Lower leg skin (tissue), 4 donors: Measurements from ENCODE around the gene IMMP2L. TPM values are rescaled to one million over a fixed set of nuclear protein-coding genes. Genes with fewer than 3 reads are reported as not detected.

ENCODE experiments used
- DNase-seq, 2 donors: peaks; one replicate each; pipeline ENCODE4 v3.0.0-alpha.2; 2019; ENCODE audit warnings: low spot score in 2 of 2
- H3K4me3 ChIP-seq: fragments of 200-600 bp; sonication (generic); 2 replicates; pipeline ENCODE4 v1.5.1; 2017; ENCODE audit warnings: mild to moderate bottlenecking, low read depth; ENCODE audit not compliant: poor library complexity, severe bottlenecking
- CTCF ChIP-seq, 3 donors: fragments of 450-650 bp; IDR thresholded peaks; one replicate each; pipeline ENCODE4 v1.5.1; 2016; ENCODE audit warnings: antibody characterized with exemption in 3 of 3, mild to moderate bottlenecking in 3 of 3, moderate library complexity in 2 of 3
- POLR2A ChIP-seq, 2 donors: fragments of 450-650 bp; IDR thresholded peaks; one replicate each; pipeline ENCODE4 v1.6.1; 2016 to 2017; ENCODE audit warnings: antibody characterized with exemption in 2 of 2, mild to moderate bottlenecking in 1 of 2, moderate library complexity in 1 of 2
- WGBS, 2 donors: methylation state at CpG; one replicate each; pipeline ENCODE4 v1.1.5; 2018; 5-methylcytosine and 5-hydroxymethylcytosine counted together
- intact Hi-C: fragments of 100-400 bp; cut with DNase I; formaldehyde crosslinking; loops from one replicate; pipeline ENCODE4 v1.15.0; 2023; ENCODE audit warnings: low total_unique reads
- total RNA-seq, 4 donors: library from RNA; depleted of rRNA; stranded (reverse); fragments of >200 nt; gene quantifications; one replicate each; pipeline ENCODE4 v1.1.0, GENCODE V29; 2016

IMMP2L gene
- total RNA-seq, 4 donors from 2014 or later, result 13.6 to 16.8 (median 16.4) TPM

DNA sequence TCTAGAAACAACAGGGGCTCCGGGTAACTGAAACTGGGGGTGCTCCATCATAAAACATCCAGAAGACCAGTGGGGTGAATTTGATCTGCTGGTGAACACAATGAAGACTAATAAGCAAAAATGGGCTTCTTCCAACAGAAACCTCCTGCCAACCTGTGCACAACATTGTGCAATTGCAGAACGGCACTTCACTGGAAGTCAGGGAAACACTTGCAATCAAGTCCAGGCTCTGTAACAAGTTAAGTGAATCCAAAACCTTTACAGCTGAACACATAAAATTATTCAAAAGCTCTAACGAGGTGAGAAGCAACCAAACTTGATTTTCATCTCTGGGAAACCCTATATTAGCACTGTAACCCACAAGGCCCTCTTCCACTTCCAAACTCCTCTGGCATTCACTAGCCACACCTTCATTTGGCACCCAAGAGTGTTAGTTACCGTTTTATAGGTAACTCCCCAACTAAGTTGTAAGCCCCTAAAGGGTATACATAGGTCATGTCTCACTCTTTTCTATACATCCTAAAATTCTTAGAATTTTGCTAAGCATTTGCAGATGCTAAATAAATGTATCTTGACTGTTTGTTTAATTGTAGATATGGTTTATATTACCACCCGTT, 22.0 kb downstream of the IMMP2L start:
- 55 to 68% methylated on average over 5 of the region's 5 CpGs for WGBS, 2 donors
- intact Hi-C loops, result no loop called here
- TF ChIP-seq CTCF (IDR thresholded peaks at IDR 0.05), result no peak
- TF ChIP-seq POLR2A (IDR thresholded peaks at IDR 0.05), result no peak
- DNase-seq, result no peak
- H3K4me3 ChIP-seq, result no peak overlapping the region

- no peak for TF ChIP-seq CTCF (IDR thresholded peaks at IDR 0.05)
- no peak for TF ChIP-seq POLR2A (IDR thresholded peaks at IDR 0.05)
- intact Hi-C loops, result no loop called here
These were observed 25.2 kb downstream of the IMMP2L start for GRCh38 chr7:111537134-111537533.

DNA sequence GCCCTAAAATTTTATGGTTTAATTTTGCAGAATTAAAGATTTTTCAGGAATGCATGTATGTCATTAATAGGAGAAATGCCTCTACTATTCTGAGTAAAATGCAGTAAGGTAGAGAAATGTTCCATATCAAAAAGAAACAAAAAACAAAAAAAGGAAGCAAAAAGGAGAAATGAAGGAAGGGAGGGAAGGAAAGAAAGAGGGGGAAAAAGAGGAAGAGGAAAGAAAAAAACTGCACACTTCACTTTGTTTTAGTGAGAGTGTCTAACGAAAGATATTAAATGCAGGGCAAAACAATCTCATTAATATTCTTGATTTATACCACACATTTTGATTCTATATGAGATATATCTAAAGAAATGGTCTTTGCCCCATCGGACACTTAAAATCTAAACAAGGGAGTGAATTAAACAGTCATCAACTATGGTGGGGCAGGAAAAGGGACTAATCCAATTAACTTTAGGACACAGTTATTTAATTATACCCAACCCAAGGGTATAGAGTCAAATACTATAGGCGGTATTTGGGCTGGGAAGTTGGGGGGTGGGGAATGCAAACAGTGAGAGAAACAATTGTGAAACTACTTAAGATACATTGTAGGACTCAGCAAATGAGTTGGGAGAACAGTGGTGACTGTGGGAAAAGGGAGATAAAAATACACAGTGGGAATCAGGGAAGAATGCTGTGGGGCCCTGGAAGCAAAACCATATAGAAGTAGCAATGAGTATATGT, 27.0 kb downstream of the IMMP2L start:
- DNase-seq, result no peak
- WGBS, 2 donors, result 89 to 92% methylated on average over 3 of the region's 3 CpGs
- intact Hi-C loops, result no loop called here
- H3K4me3 ChIP-seq, result no peak overlapping the region
- no peak for TF ChIP-seq CTCF (IDR thresholded peaks at IDR 0.05)
- TF ChIP-seq POLR2A (IDR thresholded peaks at IDR 0.05), result no peak

More at GRCh38 chr7:111537134-111537533, 25.2 kb downstream of the IMMP2L start:
- WGBS, 2 donors, result 80 to 92% methylated on average over 1 of the region's 1 CpG
- DNase-seq, result no peak
- no peak overlapping the region for H3K4me3 ChIP-seq

- H3K4me3 ChIP-seq, result no peak overlapping the region
- no peak for TF ChIP-seq POLR2A (IDR thresholded peaks at IDR 0.05)
- intact Hi-C loops, result no loop called here
- DNase-seq, result no peak
These were observed 29.7 kb downstream of the IMMP2L start for GRCh38 chr7:111532625-111533024.

DNA sequence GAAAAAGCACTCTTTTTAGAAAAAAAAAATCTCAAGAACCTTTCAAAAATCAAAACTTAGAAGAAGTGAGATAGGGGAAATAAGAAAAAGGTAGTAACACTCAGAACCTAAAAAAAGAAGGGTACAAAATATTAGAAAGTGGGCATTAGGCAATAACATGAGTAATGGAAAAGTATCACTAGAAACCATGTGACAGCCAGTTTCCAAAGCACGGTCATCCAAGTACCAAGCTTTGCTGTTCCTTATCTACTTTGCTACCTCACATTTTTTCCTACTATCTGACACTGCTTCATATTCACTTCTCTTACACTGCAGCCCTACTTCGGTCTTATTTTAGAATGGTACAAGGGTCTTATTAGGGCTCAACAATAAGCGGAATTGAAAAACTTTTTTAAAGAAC, 30.3 kb downstream of the IMMP2L start:
- TF ChIP-seq CTCF (IDR thresholded peaks at IDR 0.05) (no peak), POLR2A (IDR thresholded peaks at IDR 0.05) (no peak)
- 86 to 87% methylated on average over 3 of the region's 3 CpGs for WGBS, 2 donors
- DNase-seq, result no peak
- intact Hi-C loops, result no loop called here
- H3K4me3 ChIP-seq, result no peak overlapping the region

DNA sequence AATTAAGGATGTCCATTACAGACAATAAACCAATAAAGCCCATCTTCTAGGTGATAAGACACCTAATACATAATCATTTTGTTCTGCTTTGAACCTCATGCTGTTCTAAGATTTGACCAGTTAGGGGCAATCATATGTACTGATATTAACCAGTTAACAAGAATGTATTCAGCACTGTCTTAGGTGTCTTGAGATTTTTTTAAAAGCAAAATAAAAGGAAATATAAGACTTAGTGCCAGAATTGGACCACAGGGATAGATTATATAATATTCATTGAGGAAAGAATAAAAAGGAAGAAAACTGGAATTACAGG, 32.0 kb downstream of the IMMP2L start:
- no peak for DNase-seq
- TF ChIP-seq CTCF (IDR thresholded peaks at IDR 0.05), result no peak
- H3K4me3 ChIP-seq, result no peak overlapping the region
- intact Hi-C loops, result no loop called here
